Dedifferentiated amniotic fluid mesenchymal stem cell (primary cell): ENCODE measurements around the gene HOXA6.

Source experiments
- DNase-seq: peaks from one replicate; pipeline ENCODE4 v3.0.0-alpha.2; 2016; ENCODE audit errors: extremely low spot score

The HOXA6 gene

GRCh38 chr7:27098578-27099451, 48.8 kb downstream of the HOXA6 start:
- DNase-seq: no peak

- no peak for DNase-seq
Measured at GRCh38 chr7:27097686-27098577, 49.6 kb downstream of the HOXA6 start.

- DNase-seq: no peak
Measured at GRCh38 chr7:27096768-27097514, 50.6 kb downstream of the HOXA6 start.

GRCh38 chr7:27095897-27096767, 51.4 kb downstream of the HOXA6 start, which contains the start of gene HOXA1:
HOXA1 (minus strand) TSS chr7:27096000; CDS start chr7:27095912, 88 bp downstream.
- no peak for DNase-seq
